GM23248 (cell line): ENCODE measurements around the gene AHR. TPM values are rescaled to one million over a fixed set of nuclear protein-coding genes. Genes with fewer than 3 reads are reported as not detected.
A peak's percentile ranks its signal among the peaks of the same experiment; 100 is the strongest.

Experiments used
- DNase-seq: peaks from one replicate; pipeline ENCODE4 v3.0.0-alpha.2; 2015
- H2AFZ ChIP-seq: fragments of 200-600 bp; sonication (generic); 2 replicates; pipeline ENCODE4 v1.6.1; 2016; ENCODE audit warnings: antibody characterized with exemption
- H3F3A ChIP-seq: fragments of 200-600 bp; sonication (generic); 2 replicates; pipeline ENCODE4 v1.6.1; 2016; ENCODE audit warnings: mild to moderate bottlenecking, antibody characterized with exemption, mixed run types; ENCODE audit not compliant: insufficient read depth
- H3K27ac ChIP-seq: fragments of 200-600 bp; sonication (generic); 2 replicates; pipeline ENCODE4 v1.5.1; 2016; ENCODE audit warnings: mild to moderate bottlenecking
- H3K27me3 ChIP-seq: fragments of 200-600 bp; sonication (generic); replicated peaks from 2 replicates; pipeline ENCODE4 v1.6.1; 2016; ENCODE audit warnings: mild to moderate bottlenecking; ENCODE audit not compliant: insufficient read depth
- H3K36me3 ChIP-seq: fragments of 200-600 bp; sonication (generic); 2 replicates; pipeline ENCODE4 v1.6.1; 2016; ENCODE audit warnings: low read depth, mild to moderate bottlenecking
- H3K4me1 ChIP-seq: fragments of 200-600 bp; sonication (generic); 2 replicates; pipeline ENCODE4 v1.6.1; 2016; ENCODE audit warnings: mild to moderate bottlenecking; ENCODE audit not compliant: insufficient read depth
- H3K4me2 ChIP-seq: fragments of 200-600 bp; sonication (generic); one replicate; pipeline ENCODE4 v1.6.1; 2016; ENCODE audit warnings: mild to moderate bottlenecking; ENCODE audit not compliant: unreplicated experiment
- H3K4me3 ChIP-seq: fragments of 200-600 bp; sonication (generic); 2 replicates; pipeline ENCODE4 v1.5.1; 2016; ENCODE audit warnings: mild to moderate bottlenecking
- H3K79me2 ChIP-seq: fragments of 200-600 bp; sonication (generic); 2 replicates; pipeline ENCODE4 v1.6.1; 2016; ENCODE audit warnings: mild to moderate bottlenecking; ENCODE audit not compliant: insufficient read depth
- H3K9ac ChIP-seq: fragments of 200-600 bp; sonication (generic); 2 replicates; pipeline ENCODE4 v1.6.1; 2016; ENCODE audit warnings: mild to moderate bottlenecking
- H3K9me2 ChIP-seq: fragments of 200-600 bp; sonication (generic); 2 replicates; pipeline ENCODE4 v1.6.1; 2016; ENCODE audit warnings: mixed run types, mild to moderate bottlenecking, moderate library complexity; ENCODE audit not compliant: insufficient read depth
- H3K9me3 ChIP-seq: fragments of 200-600 bp; sonication (generic); one replicate; pipeline ENCODE4 v1.6.1; 2017; ENCODE audit warnings: low read depth
- H4K20me1 ChIP-seq: fragments of 200-600 bp; sonication (generic); 2 replicates; pipeline ENCODE4 v1.6.0; 2016; ENCODE audit not compliant: insufficient read depth
- EZH2 ChIP-seq: fragments of 200-600 bp; sonication (generic); IDR thresholded peaks from 2 replicates; pipeline ENCODE4 v1.6.1; 2018; ENCODE audit warnings: antibody characterized with exemption, mild to moderate bottlenecking; ENCODE audit not compliant: insufficient read depth, poor library complexity, severe bottlenecking
- EZH2phosphoT487 ChIP-seq: fragments of 200-600 bp; sonication (generic); IDR thresholded peaks from 2 replicates; pipeline ENCODE4 v1.6.1; 2018; ENCODE audit warnings: antibody characterized with exemption, moderate library complexity, mild to moderate bottlenecking, low read depth; ENCODE audit not compliant: insufficient read depth
- WGBS, 2 experiments: methylation state at CpG; one replicate each; pipeline ENCODE4 v1.1.6; 2015 to 2017; ENCODE audit warnings: low lambda C conversion rate in 2 of 2, low coverage in 1 of 2; ENCODE audit errors: missing lambda C conversion rate in 2 of 2; 5-methylcytosine and 5-hydroxymethylcytosine counted together
- in situ Hi-C: fragments of 300-500 bp; cut with MboI; formaldehyde crosslinking; loops from 2 replicates; pipeline ENCODE4 v1.15.0; 2020
- polyA plus RNA-seq: library from polyadenylated mRNA; unstranded; fragments of >200 nt; fragmentation: Nextera tagmentation; extraction: Ambion mirVana; gene quantifications from 2 replicates; pipeline ENCODE4 v1.2.1, GENCODE V29; 2016
- total RNA-seq: library from RNA; depleted of rRNA; stranded (reverse); fragments of >200 nt; shearing (Covaris generic); gene quantifications from 2 replicates; pipeline ENCODE4 v1.2.3, GENCODE V29; 2014

Gene AHR
- total and polyA plus RNA-seq, 2 experiments from 2014 or later, result 19.0 to 98.7 TPM

DNA sequence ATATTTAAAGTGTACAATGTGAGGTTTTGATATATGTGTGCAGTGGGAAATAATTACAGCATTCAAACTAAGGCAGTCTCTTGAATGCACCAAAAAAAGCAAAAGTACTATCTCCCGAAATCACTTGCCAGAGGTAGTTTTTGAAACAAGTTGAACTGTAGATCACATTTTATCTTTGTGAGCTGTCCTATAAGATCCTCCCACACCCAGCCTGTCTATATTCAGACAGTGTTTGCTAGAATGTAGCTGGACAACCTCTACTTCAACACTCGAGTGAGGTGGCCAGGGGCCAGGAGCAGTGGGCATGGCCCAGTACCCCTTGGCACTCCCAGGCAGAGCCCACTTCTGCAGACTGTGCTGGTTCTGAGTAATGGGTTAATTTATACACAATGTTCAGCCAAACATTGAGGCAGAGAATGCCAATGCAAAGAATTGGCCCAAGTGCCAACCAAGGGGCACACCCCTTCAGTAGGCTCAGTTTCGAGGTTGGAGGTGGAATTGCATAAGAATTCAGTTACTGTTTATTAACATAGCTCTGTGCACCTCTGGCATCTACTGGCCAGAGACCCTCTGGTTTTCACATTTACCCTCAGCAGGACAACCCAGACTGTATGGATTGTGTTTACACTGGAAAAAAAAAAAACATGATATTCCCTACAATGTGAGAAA lies 70.5 kb downstream of the AHR start:
- Histone ChIP-seq H3K9ac (peak overlapping the region; percentile 76), H4K20me1 (no peaks in the 10 kb centered on the region), H3K9me3 (no peaks in the 10 kb centered on the region), H3F3A (peaks cover 44% of the 10 kb centered on the region), H3K79me2 (no peaks in the 10 kb centered on the region), H3K36me3 (no peaks in the 10 kb centered on the region), H3K27me3 (no peaks in the 10 kb centered on the region), H3K4me1 (peaks cover 55% of the 10 kb centered on the region), H3K4me3 (peak overlapping the region; percentile 42; the same call in 1 of the 2 replicates), H3K27ac (peak overlapping the region; percentile 95), H3K9me2 (no peaks in the 10 kb centered on the region), H3K4me2 (peak overlapping the region; percentile 72), H2AFZ (0 out of 2 replicates have a peak overlapping the region, but pooled peaks have one; percentile 28)
- WGBS, 2 experiments, result 75 to 77% methylated on average over 3 of the region's 3 CpGs
- DNase-seq, result peak; percentile 34
- in situ Hi-C loops, result no loop called here
- TF ChIP-seq EZH2phosphoT487 (no peak), EZH2 (no peak)

- peak overlapping the region; percentile 72 for H3K4me2 ChIP-seq
- peaks cover 44% of the 10 kb centered on the region for H3F3A ChIP-seq
- H3K4me3 ChIP-seq, result peak overlapping the region; percentile 42
- no peaks in the 10 kb centered on the region for H3K27me3 ChIP-seq
- H3K9me3 ChIP-seq, result no peaks in the 10 kb centered on the region
- in situ Hi-C loops, result no loop called here
- peak overlapping the region; percentile 76 for H3K9ac ChIP-seq
- no peaks in the 10 kb centered on the region for H3K36me3 ChIP-seq
- H4K20me1 ChIP-seq, result no peaks in the 10 kb centered on the region
- peak overlapping the region; percentile 18; the same call in 1 of the 2 replicates for H2AFZ ChIP-seq
- 30 to 38% methylated on average over 8 of the region's 8 CpGs for WGBS, 2 experiments
- H3K4me1 ChIP-seq, result peaks cover 55% of the 10 kb centered on the region
- TF ChIP-seq EZH2phosphoT487 (no peak), EZH2 (no peak)
- peak overlapping the region; percentile 95 for H3K27ac ChIP-seq
- no peaks in the 10 kb centered on the region for H3K9me2 ChIP-seq
- peak; percentile 95 for DNase-seq
- H3K79me2 ChIP-seq, result no peaks in the 10 kb centered on the region
These were observed 71.4 kb downstream of the AHR start for GRCh38 chr7:17369691-17370426.

GRCh38 chr7:17370901-17371585 lies 72.6 kb downstream of the AHR start:
- H3K4me1 ChIP-seq, result peaks cover 55% of the 10 kb centered on the region
- peak overlapping the region; percentile 95 for H3K27ac ChIP-seq
- H3K36me3 ChIP-seq, result no peaks in the 10 kb centered on the region
- H3K9ac ChIP-seq, result peak overlapping the region; percentile 76
- H3K4me2 ChIP-seq, result peak overlapping the region; percentile 72
- TF ChIP-seq EZH2phosphoT487 (no peak), EZH2 (no peak)
- DNase-seq, result peak; percentile 43
- no peak overlapping the region for H2AFZ ChIP-seq
- H3K79me2 ChIP-seq, result no peaks in the 10 kb centered on the region
- H3K9me2 ChIP-seq, result no peaks in the 10 kb centered on the region
- peaks cover 44% of the 10 kb centered on the region for H3F3A ChIP-seq
- in situ Hi-C loops, result no loop called here
- H4K20me1 ChIP-seq, result no peaks in the 10 kb centered on the region
- no peaks in the 10 kb centered on the region for H3K27me3 ChIP-seq
- no peaks in the 10 kb centered on the region for H3K9me3 ChIP-seq
- H3K4me3 ChIP-seq, result peak overlapping the region; percentile 46
- 43 to 53% methylated on average over 4 of the region's 4 CpGs for WGBS, 2 experiments

GRCh38 chr7:17371671-17372524 lies 73.4 kb downstream of the AHR start:
- TF ChIP-seq EZH2phosphoT487 (no peak), EZH2 (no peak)
- Histone ChIP-seq H3K9ac (peak overlapping the region; percentile 76), H3K4me1 (peaks cover 55% of the 10 kb centered on the region), H3K27ac (peak overlapping the region; percentile 95), H2AFZ (peak overlapping the region; percentile 17; the same call in 1 of the 2 replicates), H3K36me3 (no peaks in the 10 kb centered on the region), H3K9me3 (no peaks in the 10 kb centered on the region), H4K20me1 (no peaks in the 10 kb centered on the region), H3F3A (peaks cover 44% of the 10 kb centered on the region), H3K4me2 (peak overlapping the region; percentile 72), H3K27me3 (no peaks in the 10 kb centered on the region), H3K4me3 (peak overlapping the region; percentile 46), H3K9me2 (no peaks in the 10 kb centered on the region), H3K79me2 (no peaks in the 10 kb centered on the region)
- in situ Hi-C loops, result no loop called here
- 8% methylated on average over 3 of the region's 3 CpGs for WGBS, 2 experiments
- peak; percentile 97 for DNase-seq
